Measurements from ENCODE around the gene GDPD5. TPM values are rescaled to one million over a fixed set of nuclear protein-coding genes. Genes with fewer than 3 reads are reported as not detected.
"Not testable (repeated sequence)": the region's sequence is repeated elsewhere in the genome, so short reads cannot be mapped to it uniquely, and the experiment has no call there.

GDPD5 gene
- total RNA-seq, 1 donor from 2014 or later, result 18.3 TPM

- DNase-seq (ENCODE audit: low read depth), result peak; percentile 65
These were observed 95.6 kb downstream of the GDPD5 start for GRCh38 chr11:75429902-75430713.

GRCh38 chr11:75429641-75429901, 96.2 kb downstream of the GDPD5 start:
- DNase-seq (ENCODE audit: low read depth), result no peak

DNA sequence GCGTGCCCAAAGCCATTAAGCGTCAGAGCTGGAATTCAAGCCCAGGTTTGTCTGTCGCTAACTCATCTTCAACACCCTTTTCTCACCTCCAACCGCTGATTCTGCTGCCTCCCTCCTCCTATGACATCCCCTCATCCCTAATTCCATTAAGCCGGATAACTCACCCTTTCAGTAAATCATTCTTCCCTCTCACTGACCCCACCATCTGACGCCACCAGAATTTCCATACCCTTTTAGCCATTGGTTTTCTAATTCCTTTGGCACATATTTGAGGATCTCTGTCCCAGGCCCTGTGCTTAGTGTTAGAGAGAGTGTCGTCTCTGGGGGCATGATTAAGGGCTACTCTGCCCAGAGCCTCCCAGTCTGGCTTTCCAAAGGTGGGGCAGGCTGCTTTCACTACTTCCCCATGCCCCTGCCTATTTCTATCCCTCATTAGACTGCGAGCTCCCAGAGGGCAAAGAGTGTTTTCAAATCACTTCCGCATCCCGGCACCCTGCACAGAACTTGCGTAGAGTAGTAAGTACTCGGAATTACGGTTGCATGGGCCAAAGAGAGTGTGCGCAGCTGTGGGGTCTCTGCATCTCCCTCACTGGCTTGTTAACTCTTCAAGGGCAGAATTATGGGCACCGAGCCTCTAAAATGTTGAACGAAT, 96.6 kb downstream of the GDPD5 start:
- DNase-seq (ENCODE audit: low read depth), result no peak

GRCh38 chr11:75428281-75428724, 97.4 kb downstream of the GDPD5 start:
- peak; percentile 95 for DNase-seq (ENCODE audit: low read depth)

DNA sequence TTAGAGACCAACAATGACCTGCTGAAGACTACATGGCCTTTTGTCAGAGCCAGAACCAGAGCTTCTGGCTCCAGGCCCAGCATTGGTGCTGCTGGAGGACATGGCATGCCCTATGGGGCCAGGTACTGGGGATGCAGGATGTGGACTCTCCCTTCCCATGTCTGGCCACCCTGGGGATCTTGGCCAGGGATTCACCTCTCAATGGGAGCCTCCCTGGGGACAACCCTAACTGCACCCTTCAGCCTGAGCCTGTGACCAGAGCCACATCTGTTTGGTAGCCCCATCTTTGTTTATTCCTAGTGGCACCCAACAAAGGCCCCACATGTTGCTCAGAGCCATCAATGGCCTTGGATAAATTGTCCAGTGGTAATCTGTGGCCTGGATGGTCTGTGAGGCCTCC, 98.6 kb downstream of the GDPD5 start:
- DNase-seq (ENCODE audit: low read depth), result no peak

- DNase-seq (ENCODE audit: low read depth), result no peak
These were observed 99.0 kb downstream of the GDPD5 start for GRCh38 chr11:75426720-75427086.

GRCh38 chr11:75425422-75425821, 100.3 kb downstream of the GDPD5 start:
- DNase-seq (ENCODE audit: low read depth), result no peak

GRCh38 chr11:75424396-75424795, 101.3 kb downstream of the GDPD5 start:
- DNase-seq (ENCODE audit: low read depth), result peak; percentile 82

DNA sequence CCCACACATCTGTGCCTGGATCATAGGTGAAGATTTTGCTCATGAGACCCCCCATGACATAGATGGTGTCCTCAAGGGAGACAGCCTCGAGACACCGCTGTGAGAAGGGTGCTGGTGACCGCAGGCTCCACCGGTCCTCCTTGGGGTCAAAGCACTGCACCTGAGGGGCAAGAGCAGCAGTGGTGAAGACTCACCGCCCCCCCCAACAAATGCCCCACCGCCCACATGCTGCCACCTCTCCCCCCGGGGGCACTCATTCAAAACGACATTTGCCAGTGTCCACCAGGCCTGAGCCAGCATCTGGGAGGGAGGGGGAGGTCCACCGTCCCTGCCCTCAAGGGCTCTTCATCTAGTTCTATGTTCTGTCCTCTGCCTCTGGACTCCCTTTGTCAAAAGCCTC, 102.0 kb downstream of the GDPD5 start:
- no peak for DNase-seq (ENCODE audit: low read depth)

GRCh38 chr11:75422248-75423231, 103.2 kb downstream of the GDPD5 start:
- no peak for DNase-seq (ENCODE audit: low read depth)

DNA sequence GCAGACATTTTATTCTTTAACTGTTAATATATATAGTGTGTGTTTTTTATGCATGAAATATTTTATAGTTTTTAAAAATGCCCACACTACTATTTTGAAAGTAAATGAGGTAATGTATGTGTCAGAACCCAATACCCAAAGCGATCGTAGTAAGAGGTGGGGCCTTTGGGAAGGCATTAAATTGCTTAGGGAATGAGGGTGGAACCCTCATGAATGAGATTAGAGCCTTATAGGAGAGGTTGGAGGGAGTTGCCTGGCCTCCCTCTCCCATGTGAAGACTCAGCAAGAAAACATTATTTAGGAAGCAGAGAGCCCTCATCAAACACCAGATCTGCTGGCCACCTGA, 103.9 kb downstream of the GDPD5 start:
- no peak for DNase-seq (ENCODE audit: low read depth)

DNA sequence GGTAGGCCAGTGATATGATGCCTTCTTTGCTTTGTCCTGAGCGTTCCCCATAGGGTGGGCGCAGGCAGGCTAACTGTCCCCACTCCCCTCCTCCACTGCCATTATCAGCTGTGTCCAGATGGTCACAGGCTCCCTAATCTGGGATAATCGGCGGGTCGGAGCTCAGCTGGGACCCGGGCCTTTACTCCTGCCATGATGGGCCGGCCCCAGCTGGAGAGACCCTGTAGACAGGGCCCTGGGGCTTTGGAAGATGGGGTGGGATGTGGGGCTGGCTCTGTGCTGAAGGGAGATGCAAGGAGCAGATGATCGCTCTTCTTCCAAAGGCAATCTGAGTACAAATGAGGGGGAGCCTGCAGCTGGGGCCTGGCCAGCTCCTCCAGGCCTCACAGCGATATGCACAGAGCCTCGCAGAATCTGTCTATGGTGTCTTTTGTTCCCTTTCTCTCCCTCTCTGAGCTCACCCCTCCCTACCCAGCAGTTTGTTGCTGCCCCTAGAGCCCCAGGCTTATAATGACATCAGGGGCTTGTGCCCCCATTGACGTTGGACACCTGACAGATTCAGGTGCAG, 104.6 kb downstream of the GDPD5 start:
- DNase-seq (ENCODE audit: low read depth), result no peak

DNA sequence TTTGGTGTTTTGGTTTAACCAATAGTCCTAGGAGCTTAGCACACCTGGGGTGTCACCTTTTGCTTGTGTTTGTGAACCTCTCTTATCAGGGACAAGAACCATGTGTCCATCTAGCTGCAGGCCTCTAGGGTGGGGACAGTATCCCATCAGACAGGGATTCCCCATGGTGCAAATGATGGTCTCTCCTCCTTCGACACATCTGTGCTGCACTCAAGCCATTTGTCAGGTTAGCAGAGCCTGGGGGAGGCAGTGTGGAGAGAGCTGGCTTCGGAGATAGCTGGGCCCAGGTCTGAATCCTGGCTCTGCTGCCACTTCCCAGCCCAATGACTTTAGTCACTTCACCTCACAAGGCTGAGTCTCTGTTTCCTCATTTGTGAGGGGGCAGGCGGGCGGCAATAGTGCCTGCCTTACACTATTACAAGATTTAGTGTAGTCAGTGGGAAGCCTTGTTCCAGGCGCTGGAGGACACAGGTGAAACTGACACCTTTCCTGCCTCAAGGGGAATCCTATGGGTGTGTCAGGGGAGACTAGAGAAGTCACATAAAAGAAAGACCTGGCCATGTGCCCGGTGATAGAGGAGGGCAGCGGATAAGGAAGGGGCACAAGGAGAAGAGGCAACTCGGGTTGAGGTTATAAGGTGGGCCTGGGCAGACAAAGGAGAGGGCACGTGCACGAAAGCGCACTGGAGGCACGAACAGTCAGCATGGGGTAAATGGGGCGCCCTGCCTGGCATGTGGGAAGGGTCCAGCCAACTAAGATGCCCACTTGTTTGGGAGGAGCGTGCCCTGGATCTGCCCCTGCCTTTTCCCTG, 105.3 kb downstream of the GDPD5 start:
- DNase-seq (ENCODE audit: low read depth), result no peak

DNA sequence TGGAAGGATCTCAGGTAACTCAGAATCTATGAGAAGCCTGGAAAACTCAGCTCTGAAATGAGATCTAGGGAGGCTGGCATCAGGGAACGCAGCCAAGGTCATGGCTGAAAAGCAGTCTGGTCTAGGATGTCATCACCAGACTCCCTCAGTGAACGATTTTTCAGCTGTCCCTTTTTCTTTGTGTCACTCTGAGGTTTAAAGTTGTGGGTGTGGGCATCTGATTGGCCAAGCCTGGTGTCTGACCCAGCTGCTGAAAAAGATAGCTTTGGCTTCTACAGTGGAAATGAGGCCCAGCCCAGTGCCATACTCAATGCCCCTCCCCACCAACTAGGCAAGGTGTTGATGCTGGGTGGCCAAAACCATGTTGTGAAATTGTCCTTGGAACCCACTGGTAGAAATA, 111.9 kb downstream of the GDPD5 start:
- peak; percentile 95 for DNase-seq (ENCODE audit: low read depth)

- not testable (repeated sequence) for DNase-seq (ENCODE audit: low read depth)
These were observed 112.6 kb downstream of the GDPD5 start for GRCh38 chr11:75413146-75413545.

GRCh38 chr11:75409971-75410370, 115.8 kb downstream of the GDPD5 start:
- DNase-seq (ENCODE audit: low read depth), result not testable (repeated sequence)

GRCh38 chr11:75408957-75409219, 116.9 kb downstream of the GDPD5 start:
- DNase-seq (ENCODE audit: low read depth), result no peak

DNA sequence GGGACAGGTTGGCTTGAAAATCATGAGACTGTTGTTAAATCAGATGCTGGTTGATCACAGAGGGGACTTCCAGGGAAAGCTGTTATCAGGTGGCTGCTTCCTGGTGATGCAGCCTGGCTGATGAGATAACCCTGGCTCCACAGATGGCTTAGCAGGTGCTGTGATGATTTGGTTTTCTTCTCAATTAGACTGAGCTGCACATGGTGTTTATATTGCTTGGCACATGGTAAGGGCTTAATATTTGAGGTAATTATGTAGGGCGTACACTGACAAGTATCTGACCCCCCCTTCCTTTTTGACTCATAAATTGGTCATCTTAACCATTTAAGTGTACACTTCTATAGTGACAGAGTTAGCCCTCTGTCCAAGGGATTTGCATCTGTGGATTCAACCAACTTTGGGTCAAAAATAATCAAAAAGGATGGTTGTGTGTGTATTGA, 119.4 kb downstream of the GDPD5 start:
- DNase-seq (ENCODE audit: low read depth), result peak; percentile 31

GRCh38 chr11:75403983-75404658, 121.6 kb downstream of the GDPD5 start:
- peak; percentile 33 for DNase-seq (ENCODE audit: low read depth)

DNA sequence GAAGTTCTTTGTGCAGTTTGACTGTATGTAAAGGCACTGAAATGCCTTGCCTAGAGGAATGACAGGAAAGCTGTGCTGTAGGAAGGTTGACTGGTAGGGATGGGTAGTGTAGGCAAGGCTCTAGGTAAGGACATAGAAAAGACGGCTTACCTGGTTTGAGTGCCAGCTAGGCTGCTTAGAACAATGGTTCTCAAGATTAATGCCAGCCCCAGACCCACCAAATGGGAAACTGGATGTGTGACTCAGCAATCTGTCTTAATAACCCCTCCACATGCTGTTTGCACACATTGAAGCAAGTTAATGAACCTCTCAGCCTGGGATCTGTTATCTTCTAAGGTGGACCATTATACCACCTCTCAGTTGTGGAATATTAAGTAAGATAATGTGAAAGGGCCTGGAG, 122.7 kb downstream of the GDPD5 start:
- no peak for DNase-seq (ENCODE audit: low read depth)

Measured in myocyte (in vitro differentiated cells).